Islet precursor cell (in vitro differentiated cells): ENCODE results near the gene WDR13.
"Not testable (repeated sequence)": the region's sequence is repeated elsewhere in the genome, so short reads cannot be mapped to it uniquely, and the experiment has no call there.

Experiments used
- DNase-seq: peaks from one replicate; pipeline ENCODE4 v3.0.0-alpha.2; 2018

WDR13 gene

GRCh38 chrX:48597353-48598264 lies at the start of gene WDR13:
Gene WDR13, plus strand, starts transcription at chrX:48597492. Its CDS starts 505 bp downstream, at chrX:48597997.
- peak; percentile 94 for DNase-seq

DNA sequence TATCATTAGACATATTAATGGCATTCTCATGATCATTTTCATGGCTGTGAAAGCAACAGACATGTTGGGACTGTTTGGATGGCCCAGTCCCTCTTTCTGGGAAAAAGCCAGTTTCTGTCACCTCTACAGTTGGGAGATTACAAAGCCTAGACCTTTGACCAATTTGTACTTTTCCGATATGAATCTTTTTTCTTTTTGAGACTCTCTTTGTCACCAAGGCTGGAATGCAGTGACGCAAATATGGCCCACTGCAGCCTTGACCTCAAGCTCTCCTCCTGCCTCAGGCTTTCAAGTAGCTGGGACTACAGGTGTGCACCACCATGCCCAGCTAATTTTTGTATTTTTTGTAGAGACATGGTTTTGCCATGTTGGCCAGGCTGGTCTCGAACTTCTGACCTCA lies 48.4 kb upstream of the WDR13 start:
- DNase-seq, result no peak

- not testable (repeated sequence) for DNase-seq
Measured at GRCh38 chrX:48555731-48556325, 41.5 kb upstream of the WDR13 start.

GRCh38 chrX:48558271-48558670 lies 39.0 kb upstream of the WDR13 start:
- no peak for DNase-seq

DNA sequence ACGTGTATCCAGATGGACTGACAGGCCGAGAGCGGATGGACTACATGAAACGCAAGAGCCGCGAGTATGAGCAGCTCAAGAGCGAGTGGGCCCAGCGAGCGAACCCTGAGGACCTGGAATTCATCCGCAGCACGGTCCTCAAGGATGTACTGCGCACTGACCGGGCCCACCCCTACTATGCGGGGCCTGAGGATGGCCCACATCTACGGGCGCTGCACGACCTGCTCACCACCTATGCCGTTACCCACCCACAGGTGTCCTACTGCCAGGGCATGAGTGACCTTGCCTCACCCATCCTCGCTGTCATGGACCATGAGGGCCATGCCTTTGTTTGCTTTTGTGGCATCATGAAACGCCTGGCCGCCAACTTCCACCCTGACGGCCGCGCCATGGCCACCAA lies 37.7 kb upstream of the WDR13 start:
- DNase-seq, result no peak

DNA sequence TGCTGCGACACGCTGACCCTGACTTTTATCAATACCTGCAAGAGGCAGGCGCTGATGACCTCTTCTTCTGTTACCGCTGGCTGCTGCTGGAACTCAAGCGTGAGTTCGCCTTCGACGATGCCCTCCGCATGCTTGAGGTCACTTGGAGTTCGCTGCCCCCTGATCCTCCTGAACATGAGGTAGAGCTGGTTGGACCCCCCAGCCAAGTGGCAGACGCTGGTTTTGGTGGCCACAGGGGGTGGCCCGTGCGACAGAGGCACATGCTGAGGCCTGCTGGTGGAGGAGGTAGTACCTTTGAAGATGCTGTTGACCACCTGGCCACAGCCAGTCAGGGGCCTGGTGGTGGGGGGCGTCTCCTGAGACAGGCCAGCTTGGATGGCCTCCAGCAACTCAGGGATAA lies 37.2 kb upstream of the WDR13 start:
- no peak for DNase-seq

DNA sequence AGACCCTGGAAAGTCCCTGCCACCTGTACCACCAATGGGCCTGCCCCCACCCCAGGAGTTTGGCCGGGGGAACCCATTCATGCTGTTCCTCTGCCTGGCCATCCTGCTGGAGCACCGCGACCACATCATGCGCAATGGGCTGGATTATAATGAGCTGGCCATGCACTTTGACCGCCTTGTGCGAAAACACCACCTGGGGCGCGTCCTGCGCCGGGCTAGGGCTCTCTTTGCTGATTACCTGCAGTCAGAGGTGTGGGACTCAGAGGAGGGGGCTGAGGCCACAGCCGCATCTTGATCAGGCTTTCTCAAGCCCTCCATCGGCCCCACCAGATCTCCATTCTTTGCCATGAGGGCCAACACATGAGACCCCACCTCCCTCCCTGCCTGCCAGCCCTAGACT lies 36.6 kb upstream of the WDR13 start:
- DNase-seq, result no peak

DNA sequence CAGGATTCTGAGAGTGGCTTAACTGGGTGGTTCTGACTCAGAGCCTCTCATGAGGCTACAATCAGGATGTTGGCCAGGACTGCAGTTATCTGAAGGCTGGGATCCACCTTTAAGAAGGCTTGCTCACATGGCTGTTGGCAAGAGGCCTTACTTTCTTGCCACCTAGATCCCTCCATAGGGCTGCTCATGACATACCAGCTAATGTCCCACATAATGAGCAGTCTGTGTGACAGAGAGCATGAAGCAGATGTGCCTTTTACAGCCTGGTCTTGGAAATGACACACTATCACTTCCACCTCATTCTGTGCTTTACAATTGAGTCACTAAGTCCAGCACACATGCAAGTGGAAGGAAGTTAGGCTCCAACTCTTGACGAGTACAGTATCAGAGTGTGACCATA lies 27.3 kb upstream of the WDR13 start:
- DNase-seq, result no peak

DNA sequence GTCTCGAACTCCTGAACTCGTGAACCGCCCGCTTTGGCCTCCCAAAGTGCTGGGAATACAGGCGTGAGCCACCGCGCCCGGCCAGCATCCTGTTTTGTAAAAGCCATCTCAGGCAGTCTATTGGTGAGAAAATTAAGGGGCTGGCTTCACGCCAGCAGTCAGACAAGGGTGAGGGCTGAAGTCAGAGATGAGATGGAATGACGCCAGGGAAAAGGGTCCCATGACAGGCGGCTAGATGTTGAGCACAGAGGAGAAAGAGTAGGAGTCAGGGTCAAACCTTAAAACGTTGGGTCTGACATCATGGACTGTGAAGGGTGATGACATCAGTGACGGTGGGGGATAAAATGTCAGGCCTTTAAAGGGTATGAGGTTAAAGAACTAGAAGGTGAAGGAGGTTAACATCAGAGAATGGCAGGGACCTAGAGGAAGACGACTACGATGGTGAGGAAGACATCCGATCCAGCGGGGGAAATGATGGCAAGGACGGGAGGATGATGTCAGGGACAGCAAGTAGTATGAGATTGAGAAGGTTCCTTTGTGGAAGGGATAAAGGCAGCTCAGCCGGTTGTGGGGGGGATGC lies 23.5 kb upstream of the WDR13 start:
- no peak for DNase-seq

DNA sequence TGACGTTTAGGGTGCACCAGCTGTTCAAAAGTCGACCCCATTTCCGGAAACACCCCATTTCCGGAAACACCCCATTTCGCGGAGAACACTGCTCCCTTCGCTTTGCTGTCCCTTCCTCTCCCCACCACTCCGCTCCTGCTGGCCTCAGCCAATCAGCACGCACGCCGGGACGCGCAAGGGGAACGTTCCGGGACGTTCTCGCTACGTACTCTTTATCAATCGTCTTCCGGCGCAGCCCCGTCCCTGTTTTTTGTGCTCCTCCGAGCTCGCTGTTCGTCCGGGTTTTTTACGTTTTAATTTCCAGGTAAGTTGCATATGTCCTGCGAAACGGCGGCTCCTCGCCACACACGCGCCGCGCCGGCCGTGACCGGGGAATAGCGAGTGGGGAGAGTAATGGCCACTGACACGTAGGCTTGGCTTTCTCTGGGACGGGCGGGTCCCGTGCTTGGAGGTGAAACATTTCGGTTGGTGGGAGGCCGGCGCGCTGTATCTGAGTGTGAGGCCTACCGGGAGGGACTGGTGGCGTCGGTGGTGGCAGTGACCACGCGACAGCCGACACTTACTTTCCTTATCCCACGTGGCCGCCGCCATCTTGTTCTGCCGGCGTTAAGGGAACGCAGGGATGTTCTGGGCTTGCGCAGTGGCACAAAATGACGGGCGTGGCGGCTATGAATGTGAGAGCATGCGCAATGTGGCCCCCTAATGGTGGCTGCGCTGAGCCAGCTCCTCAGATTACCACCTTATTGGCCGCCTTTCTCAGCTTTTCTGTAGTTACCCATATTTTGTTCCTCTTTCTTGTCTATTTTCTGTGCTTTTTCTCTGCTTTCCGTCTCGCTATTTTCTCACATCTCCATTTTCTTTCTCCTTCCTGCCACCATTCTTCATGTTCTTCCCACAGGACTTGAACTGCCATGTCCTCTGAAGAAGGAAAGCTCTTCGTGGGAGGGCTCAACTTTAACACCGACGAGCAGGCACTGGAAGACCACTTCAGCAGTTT lies 22.7 kb upstream of the WDR13 start, which contains the start of gene RBM3:
RBM3 (plus strand) TSS at position 215 of the 997 bp plus-strand sequence; CDS start at position 912, 697 bp downstream.
- peak; percentile 89 for DNase-seq

- no peak for DNase-seq
Measured at GRCh38 chrX:48575642-48576041, 21.6 kb upstream of the WDR13 start.

GRCh38 chrX:48576108-48576507 lies 21.2 kb upstream of the WDR13 start:
- DNase-seq, result no peak

GRCh38 chrX:48578661-48579128 lies 18.6 kb upstream of the WDR13 start:
- no peak for DNase-seq

GRCh38 chrX:48579259-48579658 lies 18.0 kb upstream of the WDR13 start:
- no peak for DNase-seq

GRCh38 chrX:48580662-48581061 lies 16.6 kb upstream of the WDR13 start:
- DNase-seq, result no peak

- DNase-seq, result no peak
Measured at GRCh38 chrX:48584698-48585097, 12.6 kb upstream of the WDR13 start.

GRCh38 chrX:48589482-48590162 lies 7.7 kb upstream of the WDR13 start:
- DNase-seq, result no peak

GRCh38 chrX:48590203-48591103 lies 6.8 kb upstream of the WDR13 start:
- no peak for DNase-seq

GRCh38 chrX:48591255-48591791 lies 6.0 kb upstream of the WDR13 start:
- DNase-seq, result peak; percentile 65

DNA sequence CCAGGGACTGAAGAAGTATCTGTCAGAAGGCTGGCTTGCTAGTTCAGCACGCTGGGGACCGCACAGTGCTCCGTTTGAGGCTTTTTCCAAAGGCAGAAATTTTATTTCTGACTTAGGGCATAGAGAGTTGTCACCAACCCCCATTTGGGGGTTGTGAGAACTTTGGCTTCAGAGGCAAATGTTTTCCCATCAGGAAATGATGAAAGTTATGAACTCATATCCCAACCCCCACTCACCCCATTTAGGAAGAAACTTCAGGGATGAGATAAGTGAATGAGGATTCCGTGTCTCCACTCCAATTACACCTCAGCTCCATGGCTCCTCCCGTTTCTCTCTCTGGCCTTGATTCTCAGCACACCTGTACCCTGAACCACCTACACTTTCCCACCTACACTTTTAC lies 4.3 kb upstream of the WDR13 start:
- DNase-seq, result no peak
